Psoas muscle (tissue), 8 donors: ENCODE results near the gene SPEG. TPM values are rescaled to one million over a fixed set of nuclear protein-coding genes. Genes with fewer than 3 reads are reported as not detected.

Source experiments
- ATAC-seq, 4 donors: fragments of 200-7000 bp; cut with Tn5 transposase; one replicate each; pipeline ENCODE4 v1.9.1; 2020; ENCODE audit warnings: moderate library complexity in 3 of 4, mild to moderate bottlenecking in 2 of 4
- DNase-seq, 2 donors: peaks; one replicate each; pipeline ENCODE4 v3.0.0-alpha.2; 2020
- H3K27ac ChIP-seq: fragments of 200-600 bp; one replicate; pipeline ENCODE4 v1.8.0; 2022
- H3K27me3 ChIP-seq, 3 donors: fragments of 200-600 bp in 1 of 3; one replicate each; pipeline versions ENCODE4 v1.6.1 to v1.8.0; 2013 to 2022; ENCODE audit warnings: low read length in 2 of 3, mild to moderate bottlenecking in 2 of 3, moderate library complexity in 1 of 3; ENCODE audit not compliant: insufficient read depth in 3 of 3
- H3K36me3 ChIP-seq, 2 donors: fragments of 200-600 bp in 1 of 2; one replicate each; pipeline versions ENCODE4 v1.6.1 to v1.8.0; 2013 to 2022; ENCODE audit warnings: low read depth in 1 of 2, mild to moderate bottlenecking in 1 of 2, moderate library complexity in 1 of 2; ENCODE audit not compliant: insufficient read depth in 1 of 2
- H3K4me1 ChIP-seq: fragments of 200-600 bp; one replicate; pipeline ENCODE4 v1.8.0; 2022
- H3K4me3 ChIP-seq: fragments of 200-600 bp; one replicate; pipeline ENCODE4 v1.8.0; 2022; ENCODE audit warnings: mild to moderate bottlenecking
- H3K9me3 ChIP-seq: fragments of 200-600 bp; one replicate; pipeline ENCODE4 v1.8.0; 2022
- WGBS, 3 donors: extraction: QIAGEN DNeasy Blood & Tissue Kit; methylation state at CpG; one replicate each; pipeline versions ENCODE4 v1.1.6 to v1.1.7; 2013; 5-methylcytosine and 5-hydroxymethylcytosine counted together
- intact Hi-C, 2 donors: fragments of 100-400 bp; cut with DNase I; formaldehyde crosslinking; loops; one replicate each; pipeline versions ENCODE4 v1.11.0 to v1.14.2; 2022
- polyA plus RNA-seq, 3 donors: library from polyadenylated mRNA; stranded (reverse); fragments of 200-250 nt; gene quantifications; one replicate each; pipeline ENCODE4 v1.2.3, GENCODE V29; 2013
- total RNA-seq, 4 donors: library from RNA; stranded (reverse); fragmentation: NEBNext Ultra II Directional in 2 of 4; extraction: Animal tissue kit (Norgen Biotek cat#: 25700) in 2 of 4; gene quantifications; one replicate each; pipeline versions ENCODE4 v1.2.1 to v1.2.4, GENCODE V29; 2021 to 2023
- TF ChIP-seq, protein P1 (sequence below): fragments of 200-600 bp; IDR thresholded peaks from one replicate; pipeline ENCODE4 v1.8.0; 2022; ENCODE audit warnings: antibody characterized with exemption
- donor health status: healthy with polysubstance abuse.
- donor health status: DM: no; HTN: no; CAD: no; lungs with moderate emphysema.
- donor health status: Bipolar disorder and iron deficiency.
- donor health status: healthy.
- donor health status: DM: yes; HTN: yes; CAD: no.
- donor health status: DM: no; HTN: no; CAD: no.
- donor health status: DM: no; HTN: no; CAD: no.
- donor health status: DM: yes; HTN: yes; CAD: no.

SPEG gene
- total and polyA plus RNA-seq, 7 donors, result 34.8 to 419 (median 239) TPM

GRCh38 chr2:219467736-219468075 is 33.1 kb downstream of the SPEG start:
- no peaks in the 10 kb centered on the region for H3K9me3 ChIP-seq
- peaks cover 0 to 98% of the 10 kb centered on the region in 2 donors for H3K36me3 ChIP-seq
- ATAC-seq, result no peak
- intact Hi-C loops, result loop anchor here in 1 of 2 donors (5.0 kb wide), 1 partner anchor 55 kb away; no protein-coding TSS in a partner anchor
- no peak for DNase-seq
- WGBS, 3 donors, result 76% methylated on average over 2 of the region's 2 CpGs
- H3K27me3 ChIP-seq, result no peaks in the 10 kb centered on the region
- H3K4me1 ChIP-seq, result no peaks in the 10 kb centered on the region
- H3K4me3 ChIP-seq, result no peak overlapping the region
- TF ChIP-seq, protein P1, sequence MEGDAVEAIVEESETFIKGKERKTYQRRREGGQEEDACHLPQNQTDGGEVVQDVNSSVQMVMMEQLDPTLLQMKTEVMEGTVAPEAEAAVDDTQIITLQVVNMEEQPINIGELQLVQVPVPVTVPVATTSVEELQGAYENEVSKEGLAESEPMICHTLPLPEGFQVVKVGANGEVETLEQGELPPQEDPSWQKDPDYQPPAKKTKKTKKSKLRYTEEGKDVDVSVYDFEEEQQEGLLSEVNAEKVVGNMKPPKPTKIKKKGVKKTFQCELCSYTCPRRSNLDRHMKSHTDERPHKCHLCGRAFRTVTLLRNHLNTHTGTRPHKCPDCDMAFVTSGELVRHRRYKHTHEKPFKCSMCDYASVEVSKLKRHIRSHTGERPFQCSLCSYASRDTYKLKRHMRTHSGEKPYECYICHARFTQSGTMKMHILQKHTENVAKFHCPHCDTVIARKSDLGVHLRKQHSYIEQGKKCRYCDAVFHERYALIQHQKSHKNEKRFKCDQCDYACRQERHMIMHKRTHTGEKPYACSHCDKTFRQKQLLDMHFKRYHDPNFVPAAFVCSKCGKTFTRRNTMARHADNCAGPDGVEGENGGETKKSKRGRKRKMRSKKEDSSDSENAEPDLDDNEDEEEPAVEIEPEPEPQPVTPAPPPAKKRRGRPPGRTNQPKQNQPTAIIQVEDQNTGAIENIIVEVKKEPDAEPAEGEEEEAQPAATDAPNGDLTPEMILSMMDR, result no peak
- H3K27ac ChIP-seq, result no peak overlapping the region

DNA sequence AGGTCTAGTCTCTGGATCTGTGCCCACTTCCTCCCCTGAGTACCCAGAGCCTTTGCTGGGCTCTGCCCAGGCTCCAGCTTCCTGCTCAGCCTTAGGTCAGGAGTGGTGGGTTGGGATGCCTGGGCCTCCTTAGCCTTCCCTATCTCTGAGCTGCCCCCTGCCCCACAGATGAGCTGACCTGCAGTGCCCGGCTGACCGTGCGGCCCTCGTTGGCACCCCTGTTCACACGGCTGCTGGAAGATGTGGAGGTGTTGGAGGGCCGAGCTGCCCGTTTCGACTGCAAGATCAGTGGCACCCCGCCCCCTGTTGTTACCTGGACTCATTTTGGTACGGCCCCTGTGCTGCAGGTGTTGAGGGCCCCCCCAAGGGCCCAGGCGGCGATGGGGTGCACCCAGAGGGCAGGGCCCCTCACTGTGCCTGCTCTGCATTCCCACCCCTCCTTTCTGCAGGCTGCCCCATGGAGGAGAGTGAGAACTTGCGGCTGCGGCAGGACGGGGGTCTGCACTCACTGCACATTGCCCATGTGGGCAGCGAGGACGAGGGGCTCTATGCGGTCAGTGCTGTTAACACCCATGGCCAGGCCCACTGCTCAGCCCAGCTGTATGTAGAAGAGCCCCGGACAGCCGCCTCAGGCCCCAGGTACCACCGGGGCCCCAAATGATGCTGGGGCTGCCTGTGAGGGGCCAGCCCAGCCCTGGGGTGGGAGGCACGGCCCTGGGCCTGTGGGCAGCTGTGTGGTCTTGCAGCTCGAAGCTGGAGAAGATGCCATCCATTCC is 34.0 kb downstream of the SPEG start:
- TF ChIP-seq, protein P1, result no peak
- 89 to 91% (median 90%) methylated on average over 23 of the region's 23 CpGs for WGBS, 3 donors
- ATAC-seq, result peak in 1 of 4 donors; percentile 1
- Histone ChIP-seq H3K4me1 (no peaks in the 10 kb centered on the region), H3K36me3 (peaks cover 0 to 98% of the 10 kb centered on the region in 2 donors), H3K4me3 (no peak overlapping the region), H3K27ac (peak overlapping the region; percentile 5), H3K27me3 (no peaks in the 10 kb centered on the region), H3K9me3 (no peaks in the 10 kb centered on the region)
- DNase-seq, result no peak
- intact Hi-C loops, result loop anchor here in 1 of 2 donors (5.0 kb wide), 1 partner anchor 54 kb away; no protein-coding TSS in a partner anchor

DNA sequence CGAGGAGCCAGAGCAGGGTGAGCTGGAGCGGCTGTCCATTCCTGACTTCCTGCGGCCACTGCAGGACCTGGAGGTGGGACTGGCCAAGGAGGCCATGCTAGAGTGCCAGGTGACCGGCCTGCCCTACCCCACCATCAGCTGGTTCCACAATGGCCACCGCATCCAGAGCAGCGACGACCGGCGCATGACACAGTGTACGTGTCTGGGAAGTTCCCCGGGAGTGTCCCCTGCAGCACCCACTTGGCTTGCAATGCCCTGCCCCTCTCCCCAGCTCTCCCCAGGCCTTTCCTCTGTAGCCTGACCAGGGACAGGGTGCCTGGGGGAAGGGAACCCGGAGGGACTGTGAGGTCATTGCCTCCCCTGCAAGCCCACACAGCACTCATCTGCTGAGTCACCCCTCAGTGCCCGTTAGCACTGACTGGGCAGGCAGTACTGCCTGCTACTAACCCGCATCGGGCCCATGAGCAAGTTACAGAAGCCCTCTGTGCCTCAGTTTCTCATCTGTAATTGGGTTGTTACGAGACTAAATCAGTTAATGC is 34.6 kb downstream of the SPEG start:
- intact Hi-C loops, result loop anchor here in 1 of 2 donors (5.0 kb wide), 1 partner anchor 53 kb away; no protein-coding TSS in a partner anchor
- Histone ChIP-seq H3K9me3 (no peaks in the 10 kb centered on the region), H3K4me3 (no peak overlapping the region), H3K36me3 (peaks cover 0 to 98% of the 10 kb centered on the region in 2 donors), H3K4me1 (no peaks in the 10 kb centered on the region), H3K27me3 (no peaks in the 10 kb centered on the region), H3K27ac (peak overlapping the region; percentile 5)
- 83 to 85% (median 84%) methylated on average over 15 to 16 of the region's 16 CpGs for WGBS, 3 donors
- no peak for DNase-seq
- peak; percentile 30 to 65 (median 48) for ATAC-seq
- TF ChIP-seq, protein P1, result no peak

- TF ChIP-seq, protein P1, result no peak
- H3K9me3 ChIP-seq, result no peaks in the 10 kb centered on the region
- ATAC-seq (no peak), DNase-seq (no peak)
- no peak overlapping the region for H3K27ac ChIP-seq
- WGBS, 3 donors, result 74 to 84% (median 79%) methylated on average over 4 of the region's 4 CpGs
- no peak overlapping the region for H3K4me3 ChIP-seq
- no peaks in the 10 kb centered on the region for H3K4me1 ChIP-seq
- no peaks in the 10 kb centered on the region for H3K27me3 ChIP-seq
- intact Hi-C loops, result no loop called here
- H3K36me3 ChIP-seq, result peaks cover 0 to 98% of the 10 kb centered on the region in 2 donors
These were observed 35.8 kb downstream of the SPEG start for GRCh38 chr2:219470429-219470828.
